Omental fat pad (tissue), 4 donors: ENCODE measurements around the gene TM9SF2. TPM values are rescaled to one million over a fixed set of nuclear protein-coding genes. Genes with fewer than 3 reads are reported as not detected.

Experiments used
- ATAC-seq: fragments of 150-250 bp; one replicate; pipeline ENCODE4 v1.9.1; 2016; ENCODE audit warnings: mild to moderate bottlenecking, moderate library complexity; ENCODE audit not compliant: low FRiP score
- DNase-seq: peaks from one replicate; pipeline ENCODE4 v3.0.0-alpha.2; 2019; ENCODE audit warnings: low spot score
- CTCF ChIP-seq, 3 donors: fragments of 450-650 bp; IDR thresholded peaks; one replicate each; pipeline ENCODE4 v1.5.1; 2016 to 2017; ENCODE audit warnings: antibody characterized with exemption in 3 of 3, mild to moderate bottlenecking in 3 of 3, moderate library complexity in 2 of 3
- total RNA-seq, 4 donors: library from RNA; depleted of rRNA; stranded (reverse); fragments of >200 nt; gene quantifications; one replicate each; pipeline ENCODE4 v1.1.0, GENCODE V29; 2016

TM9SF2 gene
- total RNA-seq, 4 donors from 2014 or later, result 72.1 to 92.0 (median 88.4) TPM

GRCh38 chr13:99495466-99496183 lies 5.6 kb upstream of the TM9SF2 start:
- TF ChIP-seq CTCF (IDR thresholded peaks at IDR 0.05), result no peak
- ATAC-seq (no peak), DNase-seq (no peak)

- no peak for TF ChIP-seq CTCF (IDR thresholded peaks at IDR 0.05)
- DNase-seq, result no peak
- ATAC-seq, result no peak
Observed at GRCh38 chr13:99496184-99497142, 4.8 kb upstream of the TM9SF2 start.

GRCh38 chr13:99498171-99499161 lies 2.8 kb upstream of the TM9SF2 start:
- ATAC-seq, result peak; percentile 92
- no peak for TF ChIP-seq CTCF (IDR thresholded peaks at IDR 0.05)
- peak; percentile 86 for DNase-seq

DNA sequence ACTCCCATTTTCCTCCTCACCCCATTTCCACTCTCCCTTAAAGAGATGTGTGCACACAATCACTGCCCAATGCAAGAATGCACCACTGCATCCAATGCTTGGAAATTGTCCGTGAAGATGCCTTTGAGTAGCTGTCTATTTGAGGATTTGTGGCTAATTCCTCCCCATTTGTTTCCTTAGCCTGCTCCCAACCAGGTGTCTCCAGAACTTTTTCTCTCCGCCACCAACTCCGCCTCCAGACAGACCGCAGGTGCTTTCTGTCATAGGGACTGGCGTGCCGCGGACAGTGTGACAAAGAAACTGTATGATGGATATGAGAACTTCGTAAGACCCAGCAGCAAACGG lies 461 bp upstream of the TM9SF2 start:
- TF ChIP-seq CTCF (IDR thresholded peaks at IDR 0.05), result no peak
- no peak for ATAC-seq
- no peak for DNase-seq

DNA sequence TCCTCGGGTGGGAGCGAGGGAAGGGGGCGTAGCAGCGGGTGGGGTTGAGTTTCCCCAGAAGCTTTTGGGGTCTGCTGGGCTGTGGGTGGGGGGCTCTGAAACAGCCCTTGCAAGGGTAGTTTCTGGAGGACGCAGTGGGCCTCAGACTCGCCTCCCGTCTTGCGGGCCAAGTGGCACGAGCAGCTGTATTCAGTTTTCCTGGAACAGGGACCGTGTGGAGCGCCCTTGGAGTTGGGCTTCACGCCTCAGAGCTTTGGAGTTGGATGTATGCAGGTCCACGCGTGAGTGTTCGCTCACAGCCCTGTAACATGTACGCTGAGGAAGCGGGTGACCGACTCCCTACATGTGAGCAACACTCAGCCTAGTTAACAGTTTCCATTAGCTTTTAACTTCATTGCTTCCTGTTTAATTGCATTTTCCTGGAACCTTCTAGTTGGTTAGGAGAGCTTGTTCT lies 603 bp downstream of the TM9SF2 start:
- no peak for ATAC-seq
- TF ChIP-seq CTCF (IDR thresholded peaks at IDR 0.05), result no peak
- DNase-seq, result no peak

- DNase-seq (no peak), ATAC-seq (no peak)
- no peak for TF ChIP-seq CTCF (IDR thresholded peaks at IDR 0.05)
Observed at GRCh38 chr13:99505814-99506269, 4.6 kb downstream of the TM9SF2 start.
